ENCODE measurements around the gene AREL1. TPM values are rescaled to one million over a fixed set of nuclear protein-coding genes. Genes with fewer than 3 reads are reported as not detected.

Gene AREL1
- total RNA-seq, 1 donor from 2014 or later = 55.1 TPM

DNA sequence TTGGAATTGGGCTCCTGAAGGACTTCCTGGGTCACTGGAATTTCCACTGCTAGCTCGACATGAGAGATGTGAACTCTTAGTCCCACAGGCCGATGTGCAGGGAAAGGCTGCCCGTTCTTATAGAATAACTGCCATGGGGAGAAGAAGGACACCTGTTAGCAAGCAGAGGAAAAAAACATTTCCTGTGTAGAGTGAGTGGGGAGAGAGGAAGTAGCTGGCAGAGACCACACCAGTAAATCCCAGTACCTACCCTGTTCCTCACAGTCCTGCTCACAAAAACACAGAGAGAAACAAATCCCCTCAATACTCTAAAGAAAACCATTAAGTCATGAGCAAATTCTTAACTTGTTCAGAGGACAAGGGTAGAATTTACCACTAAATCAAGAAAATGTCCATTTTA lies 29.5 kb downstream of the AREL1 start:
- TF ChIP-seq, protein P1, sequence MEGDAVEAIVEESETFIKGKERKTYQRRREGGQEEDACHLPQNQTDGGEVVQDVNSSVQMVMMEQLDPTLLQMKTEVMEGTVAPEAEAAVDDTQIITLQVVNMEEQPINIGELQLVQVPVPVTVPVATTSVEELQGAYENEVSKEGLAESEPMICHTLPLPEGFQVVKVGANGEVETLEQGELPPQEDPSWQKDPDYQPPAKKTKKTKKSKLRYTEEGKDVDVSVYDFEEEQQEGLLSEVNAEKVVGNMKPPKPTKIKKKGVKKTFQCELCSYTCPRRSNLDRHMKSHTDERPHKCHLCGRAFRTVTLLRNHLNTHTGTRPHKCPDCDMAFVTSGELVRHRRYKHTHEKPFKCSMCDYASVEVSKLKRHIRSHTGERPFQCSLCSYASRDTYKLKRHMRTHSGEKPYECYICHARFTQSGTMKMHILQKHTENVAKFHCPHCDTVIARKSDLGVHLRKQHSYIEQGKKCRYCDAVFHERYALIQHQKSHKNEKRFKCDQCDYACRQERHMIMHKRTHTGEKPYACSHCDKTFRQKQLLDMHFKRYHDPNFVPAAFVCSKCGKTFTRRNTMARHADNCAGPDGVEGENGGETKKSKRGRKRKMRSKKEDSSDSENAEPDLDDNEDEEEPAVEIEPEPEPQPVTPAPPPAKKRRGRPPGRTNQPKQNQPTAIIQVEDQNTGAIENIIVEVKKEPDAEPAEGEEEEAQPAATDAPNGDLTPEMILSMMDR (IDR thresholded peaks at IDR 0.05; ENCODE audit: unreplicated experiment) = no peak
- Mint-ChIP-seq H3K27me3 (no peaks in the 10 kb centered on the region), H3K36me3 (ENCODE audit: insufficient read depth) (peaks cover 21% of the 10 kb centered on the region), H3K9me3 (ENCODE audit: low read depth) (no peaks in the 10 kb centered on the region), H3K27ac (peak overlapping the region; percentile 31), H3K4me1 (ENCODE audit: low read depth) (peaks cover 13% of the 10 kb centered on the region), H3K4me3 (ENCODE audit: low read depth) (no peak overlapping the region)
- DNase-seq (ENCODE audit: low spot score, unreplicated experiment) = no peak

DNA sequence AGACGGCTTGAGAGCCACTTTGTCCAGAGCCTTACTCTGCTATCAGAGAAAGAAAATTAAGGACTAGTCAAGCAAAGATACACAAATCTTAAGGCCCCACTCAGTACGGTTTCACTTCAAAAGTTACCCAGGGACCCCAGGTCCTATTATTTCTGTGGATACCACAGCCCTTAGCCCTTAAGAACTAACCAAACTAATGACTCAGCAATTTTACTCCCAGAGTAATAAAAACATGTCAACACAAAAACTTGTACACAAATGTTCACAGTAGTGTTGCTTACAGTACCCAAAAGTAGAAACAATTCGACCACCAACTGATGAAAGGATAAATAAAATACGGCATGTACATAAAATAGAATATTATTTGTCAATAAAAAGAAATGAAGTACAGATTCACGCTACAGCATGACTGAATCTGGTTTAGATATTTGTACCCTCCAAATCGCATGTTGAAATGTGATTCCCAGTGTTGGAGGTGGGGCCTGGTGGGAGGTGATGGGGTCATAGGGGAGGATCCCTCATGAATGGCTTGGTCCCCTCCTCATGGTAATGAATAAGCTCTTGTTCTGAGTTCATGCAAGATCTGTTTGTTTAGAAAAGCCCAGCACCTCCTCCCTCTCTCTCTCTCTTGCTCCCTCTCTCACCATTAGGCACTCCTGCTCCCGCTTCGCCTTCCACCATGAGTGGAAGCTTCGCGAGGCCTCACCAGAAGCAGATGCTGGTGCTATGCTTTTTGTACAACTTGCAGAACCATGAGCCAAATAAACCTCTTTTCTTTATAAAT lies 30.5 kb downstream of the AREL1 start:
- no peak for DNase-seq (ENCODE audit: low spot score, unreplicated experiment)

DNA sequence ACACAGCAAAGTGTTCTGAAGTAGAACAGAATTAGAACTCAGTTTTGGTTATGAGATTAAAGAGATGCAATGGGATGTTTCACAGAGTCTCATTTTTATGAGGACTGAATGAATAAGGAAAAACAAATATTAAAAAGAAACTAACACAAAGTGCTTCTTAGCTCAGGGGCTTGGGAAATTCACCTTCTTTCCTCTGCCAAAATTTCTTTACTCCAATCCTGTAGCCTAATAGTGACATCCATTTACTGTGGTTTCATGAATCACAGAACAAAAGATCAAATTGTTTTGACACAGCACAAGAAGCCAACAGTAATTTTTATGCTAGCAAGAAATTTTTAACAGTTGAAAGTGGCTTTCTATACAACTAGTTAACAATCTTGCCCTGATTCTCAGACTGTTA lies 37.7 kb downstream of the AREL1 start:
- Mint-ChIP-seq H3K36me3 (ENCODE audit: insufficient read depth) (peaks cover 19% of the 10 kb centered on the region), H3K27ac (no peak overlapping the region), H3K9me3 (ENCODE audit: low read depth) (no peaks in the 10 kb centered on the region), H3K27me3 (no peaks in the 10 kb centered on the region), H3K4me1 (ENCODE audit: low read depth) (no peaks in the 10 kb centered on the region), H3K4me3 (ENCODE audit: low read depth) (no peak overlapping the region)
- DNase-seq (ENCODE audit: low spot score, unreplicated experiment) = no peak
- TF ChIP-seq, protein P1 (IDR thresholded peaks at IDR 0.05; ENCODE audit: unreplicated experiment) = no peak

More for the DNA sequence above, 30.5 kb downstream of the AREL1 start:
- peaks cover 13% of the 10 kb centered on the region for H3K4me1 Mint-ChIP-seq (ENCODE audit: low read depth)
- TF ChIP-seq, protein P1 (IDR thresholded peaks at IDR 0.05; ENCODE audit: unreplicated experiment) = no peak
- H3K4me3 Mint-ChIP-seq (ENCODE audit: low read depth) = no peak overlapping the region
- peaks cover 19% of the 10 kb centered on the region for H3K36me3 Mint-ChIP-seq (ENCODE audit: insufficient read depth)
- H3K27ac Mint-ChIP-seq = peak overlapping the region; percentile 59
- H3K27me3 Mint-ChIP-seq = no peaks in the 10 kb centered on the region
- no peaks in the 10 kb centered on the region for H3K9me3 Mint-ChIP-seq (ENCODE audit: low read depth)

DNA sequence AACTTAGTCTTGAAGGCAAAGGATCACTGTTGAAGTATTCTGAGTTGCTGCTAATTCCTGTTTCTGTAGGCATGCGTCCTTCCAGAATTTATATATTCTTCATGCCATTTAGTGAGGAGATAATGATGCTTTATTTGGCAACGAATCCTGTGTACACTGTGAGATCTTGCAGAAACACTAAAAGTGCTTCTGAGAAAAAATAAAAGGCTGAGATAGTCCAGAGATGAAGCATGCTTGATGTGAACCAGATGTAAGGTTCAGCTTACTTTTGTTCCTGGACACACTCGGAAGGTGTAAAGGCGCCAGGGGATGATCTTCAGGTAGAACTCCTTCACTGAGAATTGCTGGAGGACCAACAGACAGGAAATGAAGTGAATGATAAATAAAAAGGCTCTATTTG lies 39.1 kb downstream of the AREL1 start:
- Mint-ChIP-seq H3K4me1 (ENCODE audit: low read depth) (no peaks in the 10 kb centered on the region), H3K4me3 (ENCODE audit: low read depth) (no peak overlapping the region), H3K27ac (no peak overlapping the region), H3K9me3 (ENCODE audit: low read depth) (no peaks in the 10 kb centered on the region), H3K36me3 (ENCODE audit: insufficient read depth) (peaks cover 20% of the 10 kb centered on the region), H3K27me3 (no peaks in the 10 kb centered on the region)
- DNase-seq (ENCODE audit: low spot score, unreplicated experiment) = no peak
- TF ChIP-seq, protein P1 (IDR thresholded peaks at IDR 0.05; ENCODE audit: unreplicated experiment) = no peak

DNA sequence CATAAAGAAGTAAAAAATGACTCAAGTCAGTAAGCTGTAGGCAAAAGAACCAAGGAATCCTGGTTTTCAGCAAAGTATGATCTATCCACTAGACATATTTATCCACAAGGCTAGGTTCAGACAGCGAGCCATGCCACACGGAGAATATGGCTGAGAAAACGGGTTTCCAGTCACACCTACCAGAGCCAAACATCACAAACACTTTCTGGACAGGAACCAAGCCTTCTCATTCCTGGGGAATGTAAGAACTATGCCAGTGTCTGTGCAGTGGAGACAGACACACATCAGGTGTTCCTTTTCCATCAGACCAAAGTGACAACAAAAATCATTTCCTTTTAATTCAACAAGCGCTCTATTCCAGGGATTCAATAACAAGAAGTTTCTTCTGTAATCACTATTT lies 41.1 kb downstream of the AREL1 start:
- Mint-ChIP-seq H3K9me3 (ENCODE audit: low read depth) (no peaks in the 10 kb centered on the region), H3K27ac (no peak overlapping the region), H3K4me1 (ENCODE audit: low read depth) (no peaks in the 10 kb centered on the region), H3K27me3 (no peaks in the 10 kb centered on the region), H3K4me3 (ENCODE audit: low read depth) (no peak overlapping the region), H3K36me3 (ENCODE audit: insufficient read depth) (peaks cover 22% of the 10 kb centered on the region)
- TF ChIP-seq, protein P1 (IDR thresholded peaks at IDR 0.05; ENCODE audit: unreplicated experiment) = no peak
- DNase-seq (ENCODE audit: low spot score, unreplicated experiment) = no peak
